GM21423 (cell line): ENCODE measurements around the gene ADTRP.
"Not testable (repeated sequence)": the region's sequence is repeated elsewhere in the genome, so short reads cannot be mapped to it uniquely, and the experiment has no call there.

Source experiments
- ATAC-seq: cut with Tn5 transposase; IDR thresholded peaks from one replicate; pipeline ENCODE4 v1.9.1; 2021; ENCODE audit warnings: mild to moderate bottlenecking, moderate library complexity; ENCODE audit not compliant: unreplicated experiment

The ADTRP gene

DNA sequence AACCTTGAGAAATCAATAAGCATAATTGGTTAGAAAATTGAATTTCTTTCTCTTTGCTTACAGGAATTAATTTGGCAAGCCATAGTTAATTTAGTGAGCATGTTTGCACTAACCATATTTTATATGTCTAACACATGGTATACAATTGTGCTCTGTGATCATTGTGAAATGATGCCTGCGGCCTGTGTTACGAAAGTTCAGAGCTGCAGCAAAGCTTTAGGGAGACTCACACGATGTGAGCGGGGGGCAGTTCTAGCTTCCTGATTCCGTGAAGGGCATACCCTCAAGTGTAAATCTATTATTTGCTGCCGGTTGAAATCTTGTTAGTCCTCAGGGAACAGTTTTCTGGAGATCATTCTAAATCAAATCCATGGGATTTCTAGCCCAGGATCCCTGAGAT lies 25.5 kb upstream of the ADTRP start:
- no peak for ATAC-seq

DNA sequence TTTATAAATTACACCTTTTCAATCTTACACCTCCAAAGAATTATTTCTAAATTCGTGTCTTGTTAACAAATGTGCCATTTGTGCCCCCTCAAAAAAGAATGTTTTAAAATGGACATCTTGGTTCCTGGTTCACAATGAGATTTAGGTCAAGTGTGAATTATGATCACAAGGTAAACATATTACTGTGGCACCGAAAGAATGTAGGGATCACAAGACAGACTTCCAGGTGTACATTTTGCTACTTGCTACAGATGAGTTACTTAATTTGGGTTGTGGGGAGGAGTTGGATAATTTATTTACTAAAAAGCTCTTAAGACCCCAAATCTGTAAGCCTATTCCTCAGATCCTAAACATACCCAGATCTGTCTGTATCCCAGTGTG lies 25.0 kb upstream of the ADTRP start:
- no peak for ATAC-seq

DNA sequence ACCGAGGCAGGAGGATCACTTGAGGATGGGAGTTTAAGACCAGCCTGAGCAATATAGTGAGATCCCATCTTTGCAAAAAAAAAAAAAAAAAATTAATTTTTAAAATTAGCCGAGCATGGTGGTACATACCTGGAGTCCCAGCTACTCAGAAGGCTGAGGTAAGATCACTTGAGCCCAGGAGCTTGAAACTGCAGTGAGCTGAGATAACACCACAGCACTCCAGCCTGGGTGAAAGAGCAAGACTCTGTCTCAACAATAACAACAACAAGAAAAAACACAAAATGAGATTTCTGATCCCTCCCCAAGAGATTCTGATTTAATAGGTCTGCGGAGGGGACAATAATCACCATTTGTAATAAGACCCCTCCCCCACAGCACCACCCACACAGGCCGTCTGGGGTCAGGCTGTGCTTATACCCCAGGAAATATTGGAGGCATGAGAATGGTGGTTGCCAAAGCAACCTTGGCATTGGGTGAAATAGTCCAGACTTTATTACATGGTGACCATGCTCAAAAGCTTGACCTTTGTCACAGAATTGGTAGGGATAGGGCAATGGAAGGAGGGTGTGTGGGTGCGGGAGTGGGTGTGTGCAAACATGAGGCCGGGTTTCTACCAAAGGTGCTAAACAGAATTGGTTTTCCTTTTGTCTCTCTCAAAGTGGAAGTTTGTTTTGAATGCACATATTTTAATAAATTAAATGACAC lies 24.4 kb upstream of the ADTRP start:
- ATAC-seq, result no peak

DNA sequence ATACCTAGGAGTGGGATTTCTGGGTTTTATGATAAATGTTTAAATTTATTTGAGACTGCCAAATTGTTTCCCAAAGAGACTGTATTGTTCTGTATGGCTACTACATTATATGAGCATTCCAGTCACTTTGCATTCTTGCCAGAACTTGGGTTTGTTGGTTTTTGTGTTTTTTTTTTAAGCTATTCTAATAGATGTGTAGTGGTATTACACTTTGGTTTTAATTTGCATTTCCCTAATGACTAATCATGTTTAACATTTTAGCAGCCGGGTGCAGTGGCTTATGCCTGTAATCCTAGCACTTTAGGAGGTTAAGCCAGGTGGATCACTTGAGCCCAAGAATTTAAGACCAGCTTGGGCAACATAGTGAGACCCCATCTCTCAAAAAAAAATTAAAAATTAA lies 21.9 kb upstream of the ADTRP start:
- ATAC-seq, result not testable (repeated sequence)

DNA sequence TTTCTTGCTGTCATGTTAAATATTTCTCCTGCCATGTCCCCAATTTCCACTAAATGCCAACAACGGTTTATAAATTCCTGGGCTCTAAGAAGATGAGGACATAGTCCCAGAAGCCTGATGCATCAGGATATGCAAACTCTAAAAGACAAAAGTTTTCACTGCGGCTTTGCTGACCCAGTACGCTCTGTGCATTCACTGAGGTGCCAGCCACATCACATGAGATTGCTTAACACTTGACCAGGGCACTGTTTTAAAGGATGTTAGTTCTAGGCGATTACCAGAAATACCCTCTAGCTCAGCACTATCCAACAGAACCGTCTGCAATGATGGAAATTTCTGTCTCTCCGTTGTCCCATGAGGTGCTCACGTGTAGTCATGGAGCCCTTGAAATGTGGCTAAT lies 19.9 kb upstream of the ADTRP start:
- no peak for ATAC-seq

DNA sequence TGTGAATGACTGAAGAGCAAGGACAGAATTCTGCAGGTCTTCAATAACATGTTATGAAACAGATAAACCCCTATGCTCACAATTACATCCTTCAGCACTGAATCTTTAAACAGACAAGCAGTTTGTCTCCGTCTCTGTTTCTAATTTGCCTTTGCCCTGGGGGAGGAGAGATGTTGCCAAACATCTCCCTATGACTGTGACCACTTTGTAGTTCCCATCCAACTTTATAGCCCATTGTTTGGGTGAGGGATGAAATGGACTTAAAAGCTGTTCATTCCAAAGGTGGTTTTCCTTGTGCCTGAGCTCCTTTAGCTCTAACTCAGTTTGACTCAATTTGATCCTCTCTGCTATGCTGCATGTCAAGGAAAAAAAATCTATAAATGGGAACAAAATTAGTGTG lies 19.5 kb upstream of the ADTRP start:
- no peak for ATAC-seq

DNA sequence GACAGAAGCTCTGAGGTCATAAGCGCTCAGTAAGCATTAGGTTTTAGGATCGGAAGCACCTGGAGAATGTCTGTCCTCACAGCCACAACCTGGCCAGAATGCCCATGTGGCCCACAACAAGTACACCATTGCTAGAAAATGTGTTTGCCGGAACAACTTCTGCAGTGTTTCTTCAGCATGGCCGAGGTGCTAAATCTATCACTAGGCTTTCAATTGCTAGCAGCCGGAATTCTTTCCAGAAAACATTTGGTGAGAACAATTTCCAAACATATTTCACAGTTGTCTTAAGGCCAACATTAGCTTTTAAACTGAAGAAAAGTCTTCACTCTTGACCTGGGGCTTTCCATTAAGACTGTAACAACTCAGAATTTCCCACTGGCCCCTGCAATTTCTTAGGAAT lies 18.2 kb upstream of the ADTRP start:
- ATAC-seq, result no peak

DNA sequence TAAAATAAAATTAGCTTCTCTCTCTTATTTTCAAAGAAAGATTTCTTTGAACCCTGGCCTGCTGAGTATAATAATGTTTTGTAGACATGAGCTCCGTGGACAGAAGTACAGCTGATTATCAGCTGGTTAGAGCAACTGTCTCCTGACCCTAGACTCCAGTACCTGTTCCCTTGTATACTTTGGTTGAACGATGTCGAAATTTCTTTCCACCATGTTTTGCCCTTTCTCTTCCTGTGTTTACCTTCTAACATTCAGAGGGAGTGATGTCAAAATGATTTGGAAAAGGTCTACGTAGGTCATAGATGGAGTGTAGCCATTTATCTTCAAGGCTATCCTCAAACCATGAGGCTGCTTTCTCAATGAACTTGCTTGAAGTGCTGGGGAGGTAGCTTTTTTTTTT lies 16.8 kb upstream of the ADTRP start:
- ATAC-seq, result no peak

DNA sequence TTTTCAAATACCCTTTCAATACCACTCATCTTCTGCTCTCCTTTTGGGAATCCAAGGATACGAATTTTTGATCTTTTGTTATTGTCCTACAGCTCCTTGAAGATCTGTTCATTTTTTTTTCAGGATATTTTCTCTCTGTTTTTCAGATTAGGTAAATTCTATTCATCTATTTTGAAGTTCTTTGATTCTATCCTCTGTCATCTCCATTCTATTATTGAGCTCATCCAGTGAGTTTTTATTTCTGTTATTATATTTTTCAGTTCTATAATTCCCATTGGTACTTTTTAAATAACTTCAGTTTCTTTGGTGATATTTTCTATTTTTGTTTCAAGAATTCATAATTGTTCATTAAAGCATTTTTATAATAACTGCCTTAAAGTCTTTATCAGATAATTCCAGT lies 14.7 kb upstream of the ADTRP start:
- no peak for ATAC-seq

DNA sequence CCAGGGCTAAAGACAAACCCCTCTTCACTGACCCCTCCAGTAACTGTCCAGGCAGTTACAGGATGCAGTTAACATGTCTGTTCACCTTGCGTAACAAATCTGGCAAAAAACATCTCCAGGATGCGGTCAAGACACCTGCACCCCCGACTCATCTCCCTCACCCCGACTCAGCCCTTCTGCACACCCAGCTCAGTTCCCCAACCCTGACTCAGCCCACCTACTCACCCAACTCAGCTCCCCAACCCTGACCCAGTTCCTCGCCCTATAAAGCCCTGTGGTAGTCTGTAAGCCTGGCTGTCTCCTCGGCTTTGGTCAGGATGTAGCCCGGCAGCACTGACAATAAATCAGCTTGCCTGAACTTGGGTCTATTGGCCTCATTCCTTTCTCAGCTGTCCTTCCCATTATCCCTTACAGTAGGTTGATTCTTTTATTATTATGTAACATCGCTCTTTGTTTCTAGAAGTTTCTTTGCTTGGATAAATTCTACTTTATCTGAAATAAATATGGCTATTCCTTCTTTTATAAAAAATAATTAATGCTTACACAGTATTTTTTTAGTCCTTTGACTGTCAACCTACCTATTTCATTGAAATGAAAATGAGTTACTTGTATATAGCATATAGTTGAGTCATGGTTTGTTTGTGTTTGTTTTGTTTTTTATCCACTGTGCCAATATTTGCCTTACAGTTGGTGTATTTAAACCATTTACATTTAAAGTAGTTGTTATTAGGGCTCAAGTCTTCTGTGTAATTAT lies 12.9 kb upstream of the ADTRP start:
- no peak for ATAC-seq

DNA sequence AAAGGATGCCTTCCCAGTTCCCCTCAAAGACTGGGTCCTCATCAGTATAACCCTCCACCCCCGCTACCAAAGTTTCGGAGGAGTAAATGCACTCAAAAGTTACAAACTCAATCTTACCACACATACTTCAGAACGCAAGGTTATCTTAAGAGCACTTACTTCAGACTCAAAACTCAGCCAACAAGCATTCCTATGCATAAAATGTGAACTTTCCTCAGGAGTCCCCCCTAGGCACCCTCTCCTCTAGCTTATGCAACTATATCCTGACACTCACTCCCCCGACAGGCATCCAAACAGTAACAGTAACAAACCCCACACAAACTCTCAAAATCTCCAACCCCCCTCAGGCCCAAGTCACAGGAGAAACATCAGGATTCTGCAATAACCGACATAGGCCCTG lies 11.1 kb upstream of the ADTRP start:
- ATAC-seq, result no peak

DNA sequence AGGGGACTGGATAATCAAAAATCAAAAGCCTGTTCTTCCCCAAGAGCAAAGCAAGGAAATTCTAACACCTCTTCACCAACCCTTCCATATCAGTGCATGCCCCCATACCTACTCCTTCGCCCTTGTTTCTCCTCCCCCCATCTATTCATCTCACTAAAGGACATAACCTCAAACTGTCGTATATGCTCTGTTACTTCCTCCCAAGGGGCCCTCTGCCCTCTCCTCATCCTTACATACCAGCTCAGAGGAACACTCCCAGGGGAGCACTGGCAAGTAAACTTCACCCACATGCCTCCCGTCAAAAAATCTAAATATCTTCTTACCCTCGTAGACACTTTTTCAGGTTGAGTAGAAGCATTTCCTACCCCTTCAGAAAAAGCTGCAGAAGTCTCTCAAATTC lies 9.4 kb upstream of the ADTRP start:
- ATAC-seq, result no peak

DNA sequence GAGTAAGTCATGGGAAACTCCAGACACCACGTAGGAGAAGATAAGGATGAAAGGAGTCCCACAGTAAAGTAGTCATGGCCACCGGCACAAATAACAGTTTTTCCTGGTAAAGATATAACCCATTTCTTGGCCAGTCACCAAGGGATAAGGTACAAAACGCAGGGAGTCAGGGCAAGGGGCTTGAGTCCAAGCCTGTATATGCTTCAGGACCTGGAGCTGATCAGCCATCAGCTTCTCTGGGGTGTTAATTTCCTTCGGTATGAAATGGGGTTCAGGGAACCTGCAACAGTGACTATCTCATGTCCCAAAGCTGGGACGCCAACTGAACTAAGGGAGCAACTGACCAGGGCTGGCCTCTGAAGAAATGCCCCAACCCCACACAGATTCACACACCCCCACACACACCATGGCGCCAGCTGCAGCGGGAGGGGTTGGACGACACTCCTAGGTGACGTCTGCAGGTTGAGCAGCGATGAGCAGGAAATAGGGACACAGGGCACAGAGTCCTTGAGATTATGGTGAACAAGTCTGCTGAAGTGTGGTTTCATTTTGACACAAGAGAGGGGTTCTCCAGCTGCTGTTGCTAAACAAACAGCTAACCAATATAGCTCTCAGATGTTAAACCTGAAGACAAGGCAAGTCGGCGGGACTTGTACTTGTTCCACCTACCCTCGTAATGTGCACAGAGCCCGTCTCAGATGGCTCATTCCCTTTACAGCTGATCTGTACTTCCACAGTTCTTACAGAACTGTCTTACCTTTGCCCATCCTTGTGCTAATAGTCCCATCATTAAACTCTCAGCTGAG lies 7.4 kb upstream of the ADTRP start:
- peak; percentile 88 for ATAC-seq

DNA sequence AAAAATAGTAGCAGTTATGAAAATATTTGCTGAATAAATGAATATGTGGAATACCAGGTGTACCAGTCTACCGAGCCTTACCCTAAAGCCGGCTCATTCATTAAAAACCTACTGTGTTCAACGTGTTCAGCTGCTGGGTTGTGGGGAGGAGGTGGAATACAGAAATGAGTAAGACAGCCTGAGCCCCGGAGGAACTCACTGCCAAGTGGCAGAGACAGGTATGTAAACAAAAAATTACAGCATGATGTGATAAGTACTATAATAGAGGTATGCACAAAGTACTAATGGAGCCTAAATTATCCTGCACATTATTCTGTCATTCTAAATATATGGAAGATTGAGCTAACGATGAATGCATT lies 6.8 kb upstream of the ADTRP start:
- peak; percentile 52 for ATAC-seq

DNA sequence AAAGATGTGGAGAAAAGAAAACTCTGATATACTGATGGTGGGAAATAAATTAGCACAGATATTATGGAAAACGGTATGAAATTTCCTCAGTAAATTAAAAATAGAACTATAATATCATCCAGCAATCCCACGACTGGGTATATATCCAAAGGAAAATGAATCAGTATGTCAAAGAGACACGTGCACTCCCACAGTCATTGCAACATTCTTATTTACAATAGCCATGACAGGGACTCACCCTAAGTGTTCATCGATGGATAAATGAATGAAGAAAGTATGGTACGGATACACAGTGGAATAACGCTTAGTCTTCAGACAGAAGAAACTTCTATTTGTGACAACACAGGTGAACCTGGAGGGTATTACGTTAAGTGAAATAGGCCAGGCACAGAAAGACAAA lies 5.7 kb upstream of the ADTRP start:
- ATAC-seq, result no peak

DNA sequence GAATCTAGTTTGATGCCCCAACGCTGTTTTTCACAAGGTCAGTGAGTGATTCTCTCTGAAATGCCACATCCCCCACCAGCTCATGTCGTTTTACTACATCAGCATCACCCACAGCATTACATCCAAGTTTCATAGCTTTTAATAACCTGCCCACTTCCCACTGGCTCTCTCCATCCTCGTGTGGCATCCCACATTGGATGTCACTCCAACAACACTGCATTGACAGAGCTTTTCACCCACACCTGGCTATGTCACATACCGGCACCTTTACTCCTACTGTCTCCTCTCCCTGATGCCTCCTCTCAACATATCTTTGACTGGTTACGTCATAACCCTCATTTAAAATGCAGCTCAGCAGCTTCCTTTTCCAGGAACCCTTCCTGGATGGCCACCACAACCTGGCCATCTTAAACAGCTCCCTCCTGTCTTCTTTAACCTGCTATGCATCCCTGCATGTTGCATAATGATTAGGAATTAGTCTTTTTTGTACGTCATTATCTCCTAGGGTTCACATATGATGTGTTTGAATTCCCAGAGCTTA lies 5.0 kb upstream of the ADTRP start:
- ATAC-seq, result no peak

DNA sequence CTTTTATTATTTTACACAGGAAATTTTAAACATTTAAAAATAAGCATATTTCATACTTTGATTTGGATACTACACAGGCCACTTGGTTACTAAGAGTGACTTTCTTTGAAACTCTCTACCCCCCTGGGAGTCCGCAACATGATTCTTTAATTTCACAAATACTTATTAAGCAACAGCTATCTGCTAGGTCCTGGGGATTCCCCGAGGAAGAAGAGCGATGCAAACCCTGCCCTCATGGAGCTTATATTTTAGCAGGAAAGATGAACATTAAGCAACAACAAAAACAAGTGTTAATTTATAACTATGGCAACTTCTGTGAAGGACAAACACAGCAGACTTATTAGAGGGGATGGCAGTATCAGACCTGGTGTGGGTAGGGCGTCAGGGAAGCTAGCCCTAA lies 3.9 kb upstream of the ADTRP start:
- no peak for ATAC-seq

DNA sequence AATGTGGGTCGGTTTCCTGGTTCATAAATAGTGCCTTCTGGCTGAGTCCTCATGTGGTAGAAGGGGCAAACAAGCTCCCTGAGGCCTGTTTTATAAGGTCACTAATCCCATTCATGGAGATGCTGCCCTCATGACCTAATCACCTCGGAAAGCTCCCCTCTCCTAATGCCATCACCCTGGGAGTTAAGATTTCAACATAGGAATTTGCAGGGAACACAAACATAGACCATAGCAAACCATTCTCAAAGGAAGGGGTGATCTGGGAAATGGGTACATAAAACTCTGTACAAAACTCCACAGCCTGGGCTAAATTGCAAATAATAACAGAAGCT lies 1.5 kb upstream of the ADTRP start:
- ATAC-seq, result no peak

DNA sequence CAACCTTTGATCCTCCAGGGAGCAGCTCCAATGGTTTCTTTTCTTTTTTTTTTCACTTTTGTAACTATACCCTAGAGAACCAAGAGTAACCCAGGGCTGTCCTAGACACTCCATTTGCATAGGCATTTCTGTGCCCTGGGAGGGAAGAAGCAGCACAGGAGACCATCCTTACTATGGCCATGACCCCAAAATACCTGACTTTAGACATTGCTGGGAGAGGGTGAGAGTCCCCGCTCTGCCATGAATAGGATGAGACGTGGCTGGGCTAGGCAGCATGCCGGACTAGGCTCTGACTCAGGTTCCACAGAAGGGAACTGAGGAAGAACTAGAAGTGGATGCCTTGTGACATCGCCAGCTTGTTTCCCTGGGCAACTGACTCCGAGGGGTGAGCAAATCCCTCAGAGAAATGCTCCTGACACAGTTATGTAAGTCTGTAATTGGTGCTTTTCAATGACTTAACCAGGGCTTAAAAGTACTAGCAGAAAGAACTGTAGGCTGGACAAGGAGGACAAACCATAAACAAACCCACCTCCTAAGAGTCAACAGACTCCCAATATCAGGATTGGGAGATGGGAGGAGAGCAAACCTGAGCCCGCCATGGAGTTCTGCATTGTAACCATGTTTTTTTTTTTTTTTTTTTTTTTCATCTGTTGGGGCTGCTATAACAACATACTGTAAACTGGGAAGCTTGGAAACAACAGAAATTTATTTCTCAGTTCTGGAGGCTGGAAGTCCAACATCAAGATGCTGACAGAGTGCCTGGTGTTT lies 910 bp upstream of the ADTRP start:
- no peak for ATAC-seq

DNA sequence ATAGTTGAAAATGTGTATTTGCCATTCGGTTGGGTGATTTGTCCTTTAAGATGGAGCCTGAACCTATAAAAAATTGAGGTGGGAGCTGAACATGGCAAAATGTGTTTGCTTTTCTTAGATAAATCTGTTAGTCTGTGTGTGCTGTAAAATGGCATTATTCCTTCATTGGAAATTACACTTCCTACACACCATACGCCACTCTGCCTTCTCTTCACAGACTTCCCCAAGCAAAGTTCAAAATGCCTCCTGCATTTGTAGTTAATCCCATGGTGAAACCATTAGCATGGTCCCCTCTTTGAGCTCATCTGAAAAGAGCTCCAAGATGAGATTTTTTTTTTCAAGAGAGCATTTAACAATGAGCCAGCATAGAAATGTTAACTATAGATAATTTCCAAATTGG lies 567 bp downstream of the ADTRP start:
- ATAC-seq, result no peak

DNA sequence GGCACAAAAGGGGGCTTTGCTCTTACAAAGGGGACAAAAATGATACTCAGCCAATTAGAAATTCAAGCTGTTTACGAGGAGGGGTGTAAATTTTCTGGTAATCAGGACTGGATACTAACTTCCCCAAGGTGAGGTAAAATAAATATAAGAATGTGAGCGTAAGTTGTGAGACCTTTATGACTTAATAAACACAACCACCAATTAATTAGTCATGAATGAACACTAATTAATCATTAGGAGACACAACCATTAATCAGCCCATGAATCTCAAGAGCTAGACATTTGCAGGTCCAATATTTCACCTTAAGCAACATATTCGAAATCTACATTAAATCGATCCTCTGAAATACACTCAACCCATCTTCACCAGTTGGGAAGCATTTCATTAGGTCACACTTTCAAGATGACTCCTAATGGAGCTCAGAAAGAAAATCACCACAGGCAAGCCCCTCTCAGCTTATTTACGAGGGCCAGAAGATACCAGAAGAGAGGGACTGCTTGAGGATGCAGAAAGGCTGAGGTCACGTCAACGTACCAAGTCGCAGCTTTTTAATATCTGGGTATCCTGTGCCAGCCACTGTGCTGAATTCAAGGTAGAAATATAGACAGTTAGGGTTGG lies 2.7 kb downstream of the ADTRP start:
- no peak for ATAC-seq
